ENCODE results near the gene PARP14.

GRCh38 chr3:122646146-122646988 lies 34.3 kb upstream of the PARP14 start:
- TF ChIP-seq, protein P1, sequence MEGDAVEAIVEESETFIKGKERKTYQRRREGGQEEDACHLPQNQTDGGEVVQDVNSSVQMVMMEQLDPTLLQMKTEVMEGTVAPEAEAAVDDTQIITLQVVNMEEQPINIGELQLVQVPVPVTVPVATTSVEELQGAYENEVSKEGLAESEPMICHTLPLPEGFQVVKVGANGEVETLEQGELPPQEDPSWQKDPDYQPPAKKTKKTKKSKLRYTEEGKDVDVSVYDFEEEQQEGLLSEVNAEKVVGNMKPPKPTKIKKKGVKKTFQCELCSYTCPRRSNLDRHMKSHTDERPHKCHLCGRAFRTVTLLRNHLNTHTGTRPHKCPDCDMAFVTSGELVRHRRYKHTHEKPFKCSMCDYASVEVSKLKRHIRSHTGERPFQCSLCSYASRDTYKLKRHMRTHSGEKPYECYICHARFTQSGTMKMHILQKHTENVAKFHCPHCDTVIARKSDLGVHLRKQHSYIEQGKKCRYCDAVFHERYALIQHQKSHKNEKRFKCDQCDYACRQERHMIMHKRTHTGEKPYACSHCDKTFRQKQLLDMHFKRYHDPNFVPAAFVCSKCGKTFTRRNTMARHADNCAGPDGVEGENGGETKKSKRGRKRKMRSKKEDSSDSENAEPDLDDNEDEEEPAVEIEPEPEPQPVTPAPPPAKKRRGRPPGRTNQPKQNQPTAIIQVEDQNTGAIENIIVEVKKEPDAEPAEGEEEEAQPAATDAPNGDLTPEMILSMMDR (IDR thresholded peaks at IDR 0.05; ENCODE audit: low read depth, low read length), result no peak
- TF ChIP-seq EZH2phosphoT487 (IDR thresholded peaks at IDR 0.05; ENCODE audit: low read depth), result no peak

Measured in OCI-LY3 (cell line).